Gastroesophageal sphincter (tissue), 3 donors: ENCODE results near the gene THADA.

Experiments used
- EP300 ChIP-seq: sonication (generic); formaldehyde crosslinking; IDR thresholded peaks from one replicate; pipeline ENCODE4 v1.6.1; 2017; ENCODE audit warnings: antibody characterized with exemption, mild to moderate bottlenecking
- POLR2A ChIP-seq, 2 donors: fragments of 450-650 bp; IDR thresholded peaks; one replicate each; pipeline ENCODE4 v1.6.1; 2017; ENCODE audit warnings: antibody characterized with exemption in 2 of 2, mild to moderate bottlenecking in 2 of 2, moderate library complexity in 1 of 2
- TF ChIP-seq, protein P1 (sequence below), 4 experiments: fragments of 200-600 bp in 2 of 4; fragments of 450-650 bp in 2 of 4; sonication (generic) in 1 of 4; IDR thresholded peaks; one replicate each; pipeline ENCODE4 v1.5.1; 2017 to 2019; ENCODE audit warnings: antibody characterized with exemption in 4 of 4, mild to moderate bottlenecking in 2 of 4, moderate library complexity in 2 of 4

DNA sequence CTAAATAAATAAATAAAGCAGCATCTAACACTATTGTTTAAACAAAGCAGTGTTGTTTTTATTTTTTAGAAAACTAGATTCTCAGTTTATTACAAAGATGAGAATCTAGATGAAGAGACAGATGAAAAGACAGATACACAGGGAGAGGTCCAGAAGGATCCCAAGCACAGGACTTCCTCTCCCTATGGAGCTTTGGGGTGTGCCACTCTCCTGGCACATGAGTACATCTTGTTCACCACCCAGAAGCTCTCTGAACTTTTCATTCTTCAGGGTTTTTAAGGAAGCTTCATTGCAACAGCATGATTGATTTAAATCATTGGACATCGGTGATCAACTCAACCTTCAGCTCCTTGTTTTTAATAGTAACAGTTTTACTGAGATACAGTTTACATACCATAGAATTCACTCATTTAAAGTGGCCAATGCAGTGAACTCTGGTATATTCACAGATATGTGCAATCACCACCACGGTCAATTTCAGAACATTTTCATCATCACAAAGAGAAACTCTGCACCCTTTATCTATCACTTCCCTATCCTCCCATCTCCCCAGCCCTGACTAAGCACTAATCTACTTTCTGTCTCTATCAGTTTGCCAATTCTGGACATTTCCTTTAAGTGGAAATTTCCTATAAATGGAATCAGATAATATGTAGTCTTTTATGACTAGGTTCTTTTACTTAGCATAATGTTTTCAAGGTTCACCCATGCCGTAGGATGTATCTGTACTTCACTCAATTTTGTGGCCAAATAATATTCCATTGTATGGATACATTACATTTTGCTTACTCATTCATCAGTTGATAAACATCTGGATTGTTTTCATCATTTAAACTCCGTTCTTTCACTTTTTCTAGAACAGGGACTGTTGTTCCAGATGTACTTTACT, 307.2 kb downstream of the THADA start:
- TF ChIP-seq, protein P1, sequence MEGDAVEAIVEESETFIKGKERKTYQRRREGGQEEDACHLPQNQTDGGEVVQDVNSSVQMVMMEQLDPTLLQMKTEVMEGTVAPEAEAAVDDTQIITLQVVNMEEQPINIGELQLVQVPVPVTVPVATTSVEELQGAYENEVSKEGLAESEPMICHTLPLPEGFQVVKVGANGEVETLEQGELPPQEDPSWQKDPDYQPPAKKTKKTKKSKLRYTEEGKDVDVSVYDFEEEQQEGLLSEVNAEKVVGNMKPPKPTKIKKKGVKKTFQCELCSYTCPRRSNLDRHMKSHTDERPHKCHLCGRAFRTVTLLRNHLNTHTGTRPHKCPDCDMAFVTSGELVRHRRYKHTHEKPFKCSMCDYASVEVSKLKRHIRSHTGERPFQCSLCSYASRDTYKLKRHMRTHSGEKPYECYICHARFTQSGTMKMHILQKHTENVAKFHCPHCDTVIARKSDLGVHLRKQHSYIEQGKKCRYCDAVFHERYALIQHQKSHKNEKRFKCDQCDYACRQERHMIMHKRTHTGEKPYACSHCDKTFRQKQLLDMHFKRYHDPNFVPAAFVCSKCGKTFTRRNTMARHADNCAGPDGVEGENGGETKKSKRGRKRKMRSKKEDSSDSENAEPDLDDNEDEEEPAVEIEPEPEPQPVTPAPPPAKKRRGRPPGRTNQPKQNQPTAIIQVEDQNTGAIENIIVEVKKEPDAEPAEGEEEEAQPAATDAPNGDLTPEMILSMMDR (IDR thresholded peaks at IDR 0.05): no peak
- TF ChIP-seq POLR2A (IDR thresholded peaks at IDR 0.05) (no peak), EP300 (no peak)
